GM23248 (cell line): ENCODE data around the gene NCK2.

Experiments used
- EZH2 ChIP-seq: fragments of 200-600 bp; sonication (generic); IDR thresholded peaks from 2 replicates; pipeline ENCODE4 v1.6.1; 2018; ENCODE audit warnings: antibody characterized with exemption, mild to moderate bottlenecking; ENCODE audit not compliant: insufficient read depth, poor library complexity, severe bottlenecking
- EZH2phosphoT487 ChIP-seq: fragments of 200-600 bp; sonication (generic); IDR thresholded peaks from 2 replicates; pipeline ENCODE4 v1.6.1; 2018; ENCODE audit warnings: antibody characterized with exemption, moderate library complexity, mild to moderate bottlenecking, low read depth; ENCODE audit not compliant: insufficient read depth

GRCh38 chr2:105886687-105887086, 142.0 kb downstream of the NCK2 start:
- TF ChIP-seq EZH2 (no peak), EZH2phosphoT487 (no peak)
